ENCODE data around the gene PRPSAP1.
A peak's percentile ranks its signal among the peaks of the same experiment; 100 is the strongest.
"Not testable (repeated sequence)": the region's sequence is repeated elsewhere in the genome, so short reads cannot be mapped to it uniquely, and the experiment has no call there.

The PRPSAP1 gene

GRCh38 chr17:76268991-76269981 lies 84.4 kb downstream of the PRPSAP1 start:
- TF ChIP-seq CTCF (IDR thresholded peaks at IDR 0.05; ENCODE audit: unreplicated experiment in 3 of 3): no peak
- H3K36me3 Mint-ChIP-seq (ENCODE audit: low read depth): peaks cover 12% of the 10 kb centered on the region
- peak overlapping the region; percentile 23 to 74 (median 37) for H3K27ac Mint-ChIP-seq
- no peaks in the 10 kb centered on the region for H3K27me3 Mint-ChIP-seq (ENCODE audit: low read depth)
- peak overlapping the region; percentile 70 to 81 (median 75) for H3K4me3 Mint-ChIP-seq
- no peaks in the 10 kb centered on the region for H3K9me3 Mint-ChIP-seq
- H3K4me1 Mint-ChIP-seq: peaks cover 39% of the 10 kb centered on the region

GRCh38 chr17:76268015-76268749 lies 85.5 kb downstream of the PRPSAP1 start:
- TF ChIP-seq CTCF (IDR thresholded peaks at IDR 0.05; ENCODE audit: unreplicated experiment in 3 of 3): no peak
- Mint-ChIP-seq H3K4me1 (peaks cover 43% of the 10 kb centered on the region), H3K27ac (peak overlapping the region; percentile 46 to 71 (median 51)), H3K27me3 (ENCODE audit: low read depth) (no peaks in the 10 kb centered on the region), H3K9me3 (no peaks in the 10 kb centered on the region), H3K4me3 (peak overlapping the region; percentile 70 to 81 (median 75)), H3K36me3 (ENCODE audit: low read depth) (peaks cover 12% of the 10 kb centered on the region)

- not testable (repeated sequence) for H3K27me3 Mint-ChIP-seq (ENCODE audit: low read depth); H3K9me3 Mint-ChIP-seq
- Mint-ChIP-seq H3K4me3 (peak overlapping the region; percentile 70 to 81 (median 75)), H3K27ac (peak overlapping the region; percentile 46 to 71 (median 51)), H3K36me3 (ENCODE audit: low read depth) (peaks cover 12% of the 10 kb centered on the region), H3K4me1 (peaks cover 44% of the 10 kb centered on the region)
These were observed 86.1 kb downstream of the PRPSAP1 start for GRCh38 chr17:76267581-76268001.

GRCh38 chr17:76267051-76267576 lies 86.6 kb downstream of the PRPSAP1 start:
- Mint-ChIP-seq H3K36me3 (ENCODE audit: low read depth) (peaks cover 12% of the 10 kb centered on the region), H3K4me3 (peak overlapping the region; percentile 87 to 92 (median 92)), H3K27me3 (ENCODE audit: low read depth) (no peaks in the 10 kb centered on the region), H3K4me1 (peaks cover 47% of the 10 kb centered on the region), H3K27ac (peak overlapping the region; percentile 56 to 90 (median 77)), H3K9me3 (no peaks in the 10 kb centered on the region)
- no peak for TF ChIP-seq CTCF (IDR thresholded peaks at IDR 0.05; ENCODE audit: unreplicated experiment in 3 of 3)

- peak overlapping the region; percentile 56 to 90 (median 77) for H3K27ac Mint-ChIP-seq
- H3K27me3 Mint-ChIP-seq (ENCODE audit: low read depth): no peaks in the 10 kb centered on the region
These were observed 87.3 kb downstream of the PRPSAP1 start for GRCh38 chr17:76266244-76266938.

More at GRCh38 chr17:76266244-76266938, 87.3 kb downstream of the PRPSAP1 start:
- no peak for TF ChIP-seq CTCF (IDR thresholded peaks at IDR 0.05; ENCODE audit: unreplicated experiment in 3 of 3)
- no peaks in the 10 kb centered on the region for H3K9me3 Mint-ChIP-seq
- peaks cover 12% of the 10 kb centered on the region for H3K36me3 Mint-ChIP-seq (ENCODE audit: low read depth)
- H3K4me3 Mint-ChIP-seq: peak overlapping the region; percentile 87 to 92 (median 92)
- H3K4me1 Mint-ChIP-seq: peaks cover 47% of the 10 kb centered on the region
